ENCODE results near the gene SLC5A1.
A peak's percentile ranks its signal among the peaks of the same experiment; 100 is the strongest.

SLC5A1 gene

GRCh38 chr22:32031466-32031865 lies 11.6 kb upstream of the SLC5A1 start:
- Mint-ChIP-seq H3K36me3 (ENCODE audit: low read depth) (no peaks in the 10 kb centered on the region), H3K4me1 (ENCODE audit: low read depth) (no peaks in the 10 kb centered on the region), H3K4me3 (no peak overlapping the region), H3K27me3 (ENCODE audit: low read depth) (peaks cover 13% of the 10 kb centered on the region), H3K27ac (no peak overlapping the region), H3K9me3 (no peaks in the 10 kb centered on the region)
- DNase-seq (ENCODE audit: low spot score) = no peak

DNA sequence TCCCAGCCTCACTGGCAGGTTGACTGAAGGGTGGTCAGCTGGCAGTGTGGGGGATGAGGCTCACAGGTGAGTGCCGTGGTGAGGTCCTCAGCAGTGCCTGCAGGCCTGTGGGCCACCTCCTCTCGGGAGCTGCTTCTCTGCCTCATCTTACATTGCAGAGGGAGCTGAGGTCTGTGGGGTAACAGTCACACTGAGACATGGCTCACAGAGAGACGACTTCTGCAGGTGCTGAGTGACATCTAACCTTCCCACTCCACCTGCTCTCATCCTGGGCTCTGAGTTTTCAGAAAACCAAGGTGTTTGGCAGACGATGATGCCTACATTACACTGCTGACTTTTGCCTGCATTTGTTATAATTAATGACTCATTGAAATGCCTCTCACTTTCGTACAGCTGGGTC lies 8.8 kb upstream of the SLC5A1 start:
- Mint-ChIP-seq H3K36me3 (ENCODE audit: low read depth) (no peaks in the 10 kb centered on the region), H3K9me3 (no peaks in the 10 kb centered on the region), H3K27me3 (ENCODE audit: low read depth) (peaks cover 22% of the 10 kb centered on the region), H3K4me1 (ENCODE audit: low read depth) (no peaks in the 10 kb centered on the region), H3K4me3 (no peak overlapping the region), H3K27ac (no peak overlapping the region)
- no peak for DNase-seq (ENCODE audit: low spot score)

DNA sequence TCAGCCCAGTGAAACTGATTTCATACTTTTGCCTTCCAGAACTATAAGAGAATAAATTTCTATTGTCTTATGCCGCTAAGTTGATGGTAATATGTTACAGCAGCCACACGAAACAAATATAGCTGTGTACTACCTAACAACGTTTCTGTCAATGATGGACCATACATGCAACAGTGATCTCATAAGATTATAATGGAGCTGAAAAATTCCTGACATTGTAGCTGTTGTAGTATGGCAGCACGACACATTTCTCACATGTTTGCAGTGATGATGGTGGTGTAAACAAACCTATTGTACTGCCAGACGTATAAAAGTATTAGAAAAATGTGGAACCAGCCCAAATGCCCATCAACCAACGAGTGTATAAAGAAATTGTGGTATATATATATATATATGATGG lies 5.8 kb upstream of the SLC5A1 start:
- H3K4me3 Mint-ChIP-seq = no peak overlapping the region
- H3K27ac Mint-ChIP-seq = no peak overlapping the region
- H3K36me3 Mint-ChIP-seq (ENCODE audit: low read depth) = no peaks in the 10 kb centered on the region
- H3K9me3 Mint-ChIP-seq = no peaks in the 10 kb centered on the region
- H3K4me1 Mint-ChIP-seq (ENCODE audit: low read depth) = no peaks in the 10 kb centered on the region
- H3K27me3 Mint-ChIP-seq (ENCODE audit: low read depth) = peaks cover 36% of the 10 kb centered on the region
- DNase-seq (ENCODE audit: low spot score) = no peak

- Mint-ChIP-seq H3K36me3 (ENCODE audit: low read depth) (no peaks in the 10 kb centered on the region), H3K4me3 (no peak overlapping the region), H3K27me3 (ENCODE audit: low read depth) (peaks cover 51% of the 10 kb centered on the region), H3K9me3 (no peaks in the 10 kb centered on the region), H3K27ac (no peak overlapping the region), H3K4me1 (ENCODE audit: low read depth) (no peaks in the 10 kb centered on the region)
- no peak for DNase-seq (ENCODE audit: low spot score)
Measured at GRCh38 chr22:32040324-32040904, 2.6 kb upstream of the SLC5A1 start.

- H3K36me3 Mint-ChIP-seq (ENCODE audit: low read depth) = no peaks in the 10 kb centered on the region
- no peak overlapping the region for H3K27ac Mint-ChIP-seq
- no peaks in the 10 kb centered on the region for H3K9me3 Mint-ChIP-seq
- DNase-seq (ENCODE audit: low spot score) = no peak
- H3K27me3 Mint-ChIP-seq (ENCODE audit: low read depth) = peaks cover 58% of the 10 kb centered on the region
- no peak overlapping the region for H3K4me3 Mint-ChIP-seq
- H3K4me1 Mint-ChIP-seq (ENCODE audit: low read depth) = no peaks in the 10 kb centered on the region
Measured at GRCh38 chr22:32043391-32043790, 330 bp downstream of the SLC5A1 start.

- Mint-ChIP-seq H3K27ac (no peak overlapping the region), H3K27me3 (ENCODE audit: low read depth) (peaks cover 55% of the 10 kb centered on the region), H3K9me3 (no peaks in the 10 kb centered on the region), H3K4me3 (no peak overlapping the region), H3K4me1 (ENCODE audit: low read depth) (no peaks in the 10 kb centered on the region), H3K36me3 (ENCODE audit: low read depth) (no peaks in the 10 kb centered on the region)
- DNase-seq (ENCODE audit: low spot score) = no peak
Measured at GRCh38 chr22:32044477-32044876, 1.4 kb downstream of the SLC5A1 start.

DNA sequence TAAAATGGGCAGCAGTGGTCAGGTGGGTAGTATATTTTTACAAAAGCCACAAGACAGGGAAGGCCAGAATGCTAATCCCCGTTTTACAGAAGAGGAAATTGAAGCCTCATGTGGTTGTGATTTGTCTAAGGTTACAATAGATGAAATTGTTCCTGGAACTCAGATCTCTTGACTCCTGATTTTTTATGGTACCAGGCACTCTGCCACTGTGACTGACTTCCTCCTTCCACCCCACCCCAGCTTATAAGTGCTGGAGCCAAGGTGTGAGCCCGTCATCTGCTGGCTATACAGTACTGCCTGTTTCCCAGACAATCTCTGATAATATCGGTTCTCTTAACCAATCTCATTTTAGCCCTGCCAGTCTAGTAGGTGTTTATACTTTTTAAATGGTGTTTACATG lies 1.9 kb downstream of the SLC5A1 start:
- no peaks in the 10 kb centered on the region for H3K9me3 Mint-ChIP-seq
- no peaks in the 10 kb centered on the region for H3K36me3 Mint-ChIP-seq (ENCODE audit: low read depth)
- H3K4me1 Mint-ChIP-seq (ENCODE audit: low read depth) = no peaks in the 10 kb centered on the region
- no peak overlapping the region for H3K27ac Mint-ChIP-seq
- DNase-seq (ENCODE audit: low spot score) = no peak
- peaks cover 59% of the 10 kb centered on the region for H3K27me3 Mint-ChIP-seq (ENCODE audit: low read depth)
- H3K4me3 Mint-ChIP-seq = no peak overlapping the region

DNA sequence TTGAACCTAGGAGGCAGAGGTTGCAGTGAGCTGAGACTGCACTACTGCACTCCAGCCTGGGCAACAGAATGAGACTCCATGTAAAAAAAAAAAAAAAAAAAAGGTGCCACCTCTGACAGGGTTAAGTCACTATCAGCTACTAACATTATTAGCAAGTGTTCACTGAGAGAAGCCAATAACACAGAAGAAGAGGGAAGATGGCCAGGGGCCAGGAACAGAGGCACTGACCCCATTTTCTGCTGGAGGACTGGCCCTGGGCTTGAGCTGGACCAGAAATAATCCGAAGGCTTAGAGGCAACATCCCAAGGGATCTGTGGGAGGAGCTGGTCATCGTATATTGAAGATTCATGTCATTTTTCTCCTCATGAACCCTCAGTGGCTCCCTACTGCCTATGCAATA lies 5.0 kb downstream of the SLC5A1 start:
- Mint-ChIP-seq H3K4me3 (no peak overlapping the region), H3K36me3 (ENCODE audit: low read depth) (no peaks in the 10 kb centered on the region), H3K9me3 (no peaks in the 10 kb centered on the region), H3K4me1 (ENCODE audit: low read depth) (peaks cover 12% of the 10 kb centered on the region), H3K27ac (no peak overlapping the region), H3K27me3 (ENCODE audit: low read depth) (peaks cover 59% of the 10 kb centered on the region)
- no peak for DNase-seq (ENCODE audit: low spot score)

DNA sequence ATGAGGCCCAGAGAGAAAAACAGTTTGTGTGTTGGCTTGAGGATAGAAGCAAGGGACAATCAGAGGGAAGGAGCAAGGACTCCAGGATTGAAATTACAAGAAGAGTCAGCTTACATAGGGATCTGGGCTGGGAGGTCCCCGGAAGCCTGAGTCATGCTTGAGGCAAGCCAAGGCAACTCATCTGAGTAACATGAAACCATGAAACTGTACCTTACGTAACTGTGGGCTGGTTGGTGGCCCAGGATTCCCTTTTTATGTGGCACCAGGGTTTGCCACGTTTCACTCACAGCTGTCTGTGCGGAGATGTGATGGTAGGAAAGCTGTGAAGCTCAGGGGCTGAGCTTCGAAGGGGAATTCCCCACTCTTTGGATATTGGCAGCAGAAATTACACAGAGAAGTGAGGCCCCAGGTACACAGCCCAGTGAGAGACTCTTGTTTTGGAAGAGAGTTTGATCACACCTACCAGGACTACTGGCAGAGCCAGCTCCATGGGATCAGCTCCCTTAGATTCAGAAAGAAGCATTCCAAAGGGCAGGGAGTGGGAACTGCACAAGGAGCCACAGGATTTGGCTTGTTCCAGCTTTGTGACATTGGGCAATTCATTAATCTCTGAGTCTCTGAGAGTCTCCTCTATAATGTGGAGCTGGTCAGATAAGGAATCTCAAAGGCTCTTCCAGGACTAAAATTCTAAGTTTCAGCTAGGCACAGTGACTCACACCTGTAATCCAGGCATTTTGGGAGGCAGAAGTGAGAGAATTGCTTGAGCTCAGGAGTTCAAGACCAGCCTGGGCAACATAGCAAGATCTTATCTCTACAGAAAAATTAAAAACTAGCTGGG lies 7.8 kb downstream of the SLC5A1 start:
- no peak overlapping the region for H3K27ac Mint-ChIP-seq
- H3K9me3 Mint-ChIP-seq = no peaks in the 10 kb centered on the region
- peak; percentile 81 for DNase-seq (ENCODE audit: low spot score)
- peaks cover 47% of the 10 kb centered on the region for H3K27me3 Mint-ChIP-seq (ENCODE audit: low read depth)
- no peaks in the 10 kb centered on the region for H3K36me3 Mint-ChIP-seq (ENCODE audit: low read depth)
- no peak overlapping the region for H3K4me3 Mint-ChIP-seq
- peaks cover 12% of the 10 kb centered on the region for H3K4me1 Mint-ChIP-seq (ENCODE audit: low read depth)

DNA sequence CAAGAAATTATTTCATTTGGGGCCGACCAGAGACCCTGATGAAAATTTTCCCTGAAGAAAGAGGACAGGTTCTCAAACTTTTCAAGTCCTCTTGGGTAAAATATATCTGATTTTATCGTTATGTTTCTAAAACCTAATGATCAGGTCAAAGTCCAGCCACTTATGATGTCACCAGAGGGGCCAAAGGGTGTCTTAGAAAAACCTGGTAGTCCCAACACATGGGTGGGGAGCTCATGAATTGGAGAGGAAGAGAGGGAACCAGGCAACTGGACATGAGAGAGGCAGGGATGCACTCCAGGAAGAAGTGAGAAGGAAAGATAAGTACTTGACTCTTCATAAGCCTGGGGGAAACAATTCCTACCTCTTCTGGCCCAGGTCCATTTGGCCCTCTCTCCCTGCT lies 9.2 kb downstream of the SLC5A1 start:
- Mint-ChIP-seq H3K36me3 (ENCODE audit: low read depth) (no peaks in the 10 kb centered on the region), H3K27ac (no peak overlapping the region), H3K4me1 (ENCODE audit: low read depth) (peaks cover 12% of the 10 kb centered on the region), H3K27me3 (ENCODE audit: low read depth) (peaks cover 34% of the 10 kb centered on the region), H3K9me3 (no peaks in the 10 kb centered on the region), H3K4me3 (no peak overlapping the region)
- no peak for DNase-seq (ENCODE audit: low spot score)

DNA sequence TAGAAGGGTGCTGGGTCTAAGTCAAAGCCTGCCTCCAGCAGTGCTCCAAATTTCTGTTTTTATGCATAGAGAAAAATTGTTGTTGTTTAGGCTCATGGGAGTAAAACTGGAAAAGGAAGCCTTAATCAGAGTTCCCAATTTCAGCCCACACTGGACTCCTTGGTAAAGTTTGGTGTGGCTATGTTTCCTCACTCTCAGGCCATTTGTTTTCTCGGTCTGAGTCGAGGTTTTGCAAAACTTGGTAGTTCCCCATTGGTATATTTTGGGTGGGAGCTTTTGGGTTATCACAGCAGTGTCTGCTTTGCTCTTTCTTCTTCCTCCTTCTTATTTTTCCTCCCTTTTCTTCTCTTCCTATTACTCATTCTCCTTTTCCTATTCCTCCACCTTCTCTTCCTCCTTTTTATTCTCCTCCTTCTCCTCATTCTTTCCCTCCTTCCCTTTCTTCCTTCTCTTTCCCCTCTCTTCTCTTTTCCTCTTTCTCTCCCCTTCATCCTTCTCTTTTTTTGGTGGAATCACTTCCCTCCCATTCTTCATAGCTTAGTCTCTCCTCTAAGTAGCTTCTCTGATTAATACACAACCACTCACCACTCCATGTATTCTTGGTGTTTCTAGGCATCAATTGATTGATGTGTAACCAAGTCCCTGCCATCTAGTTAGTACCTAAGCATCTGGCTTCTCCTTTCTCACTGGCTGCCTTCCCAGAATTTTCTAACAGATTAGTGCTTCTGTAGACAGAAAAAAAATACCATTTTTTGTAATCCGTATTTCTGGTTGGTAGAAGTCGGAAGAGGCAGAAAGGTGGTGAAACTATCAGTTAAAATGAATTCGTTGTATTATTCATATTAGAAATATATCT lies 10.1 kb downstream of the SLC5A1 start:
- Mint-ChIP-seq H3K9me3 (no peaks in the 10 kb centered on the region), H3K4me3 (no peak overlapping the region), H3K4me1 (ENCODE audit: low read depth) (peaks cover 12% of the 10 kb centered on the region), H3K27ac (no peak overlapping the region), H3K27me3 (ENCODE audit: low read depth) (peaks cover 36% of the 10 kb centered on the region), H3K36me3 (ENCODE audit: low read depth) (no peaks in the 10 kb centered on the region)
- DNase-seq (ENCODE audit: low spot score) = no peak

DNA sequence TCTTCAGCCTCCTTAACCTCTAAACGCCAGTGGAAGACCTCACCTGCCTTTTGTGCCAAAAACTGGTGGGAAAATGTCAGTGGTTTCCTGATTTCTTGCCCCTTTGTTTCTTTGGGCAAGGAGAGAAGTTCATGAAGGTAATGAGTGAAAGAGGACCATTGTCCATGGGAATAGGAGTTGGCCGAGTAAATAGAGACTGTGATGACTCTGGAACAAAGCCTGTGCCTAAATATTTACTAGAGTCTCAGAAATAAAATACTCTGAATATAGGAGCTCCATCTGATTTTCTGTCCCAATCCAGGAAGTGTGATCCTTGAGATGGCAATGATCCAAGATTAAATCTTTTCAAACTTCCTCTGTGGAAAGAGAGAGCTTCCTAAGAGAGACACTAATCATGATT lies 12.0 kb downstream of the SLC5A1 start:
- Mint-ChIP-seq H3K4me3 (no peak overlapping the region), H3K9me3 (no peaks in the 10 kb centered on the region), H3K4me1 (ENCODE audit: low read depth) (peaks cover 12% of the 10 kb centered on the region), H3K27me3 (ENCODE audit: low read depth) (peaks cover 36% of the 10 kb centered on the region), H3K27ac (no peak overlapping the region), H3K36me3 (ENCODE audit: low read depth) (no peaks in the 10 kb centered on the region)
- DNase-seq (ENCODE audit: low spot score) = no peak

DNA sequence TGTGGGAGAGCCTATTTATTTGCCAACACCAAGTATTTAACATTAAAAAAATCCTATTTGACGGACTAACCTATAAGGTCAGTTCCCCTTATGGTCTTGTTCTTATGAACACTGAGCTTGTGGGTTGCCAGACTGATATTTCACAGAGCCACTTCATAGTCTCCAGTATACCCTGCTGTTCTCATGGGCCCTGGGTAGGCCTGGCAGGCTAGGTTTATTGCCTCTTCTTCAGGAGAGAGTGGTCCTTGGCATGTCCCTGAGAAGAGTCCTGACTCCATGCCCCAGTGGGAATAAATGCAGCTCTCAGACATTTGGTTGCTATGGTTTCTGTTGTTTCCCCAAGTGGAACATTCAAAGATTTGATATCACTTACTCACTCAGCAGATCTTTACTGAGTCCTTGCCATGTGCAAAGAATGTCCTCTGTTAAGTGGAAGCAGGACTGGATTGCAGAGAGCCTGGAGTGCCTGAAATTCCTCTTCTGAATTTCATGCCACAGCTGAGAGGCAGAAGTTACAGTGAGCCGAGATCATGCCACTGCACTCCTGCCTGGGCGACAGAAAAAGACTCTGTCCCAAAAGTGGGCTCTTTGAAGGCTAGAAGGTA lies 15.7 kb downstream of the SLC5A1 start:
- no peak for DNase-seq (ENCODE audit: low spot score)
- no peaks in the 10 kb centered on the region for H3K4me1 Mint-ChIP-seq (ENCODE audit: low read depth)
- no peak overlapping the region for H3K27ac Mint-ChIP-seq
- no peaks in the 10 kb centered on the region for H3K9me3 Mint-ChIP-seq
- H3K36me3 Mint-ChIP-seq (ENCODE audit: low read depth) = no peaks in the 10 kb centered on the region
- peaks cover 30% of the 10 kb centered on the region for H3K27me3 Mint-ChIP-seq (ENCODE audit: low read depth)
- H3K4me3 Mint-ChIP-seq = no peak overlapping the region

- no peak overlapping the region for H3K27ac Mint-ChIP-seq
- no peak overlapping the region for H3K4me3 Mint-ChIP-seq
- peaks cover 29% of the 10 kb centered on the region for H3K27me3 Mint-ChIP-seq (ENCODE audit: low read depth)
- no peaks in the 10 kb centered on the region for H3K4me1 Mint-ChIP-seq (ENCODE audit: low read depth)
- H3K36me3 Mint-ChIP-seq (ENCODE audit: low read depth) = no peaks in the 10 kb centered on the region
- DNase-seq (ENCODE audit: low spot score) = no peak
- no peaks in the 10 kb centered on the region for H3K9me3 Mint-ChIP-seq
Measured at GRCh38 chr22:32059426-32059825, 16.4 kb downstream of the SLC5A1 start.

All from T-helper 2 cell treated with Interferon-gamma antibody and Interleukin-4, amounts not matched to agents 5 μg/mL and 100 μg/mL, for 36 hours (primary cell).